NT2/D1 (cell line): ENCODE data around the gene RFT1.

Experiments used
- SUZ12 ChIP-seq: IDR thresholded peaks from 2 replicates; pipeline ENCODE4 v1.6.1; 2011; ENCODE audit not compliant: insufficient read length, insufficient read depth; ENCODE audit errors: extremely low read depth
- YY1 ChIP-seq: IDR thresholded peaks from 2 replicates; pipeline ENCODE4 v1.6.1; 2011; ENCODE audit not compliant: insufficient read length, insufficient read depth

DNA sequence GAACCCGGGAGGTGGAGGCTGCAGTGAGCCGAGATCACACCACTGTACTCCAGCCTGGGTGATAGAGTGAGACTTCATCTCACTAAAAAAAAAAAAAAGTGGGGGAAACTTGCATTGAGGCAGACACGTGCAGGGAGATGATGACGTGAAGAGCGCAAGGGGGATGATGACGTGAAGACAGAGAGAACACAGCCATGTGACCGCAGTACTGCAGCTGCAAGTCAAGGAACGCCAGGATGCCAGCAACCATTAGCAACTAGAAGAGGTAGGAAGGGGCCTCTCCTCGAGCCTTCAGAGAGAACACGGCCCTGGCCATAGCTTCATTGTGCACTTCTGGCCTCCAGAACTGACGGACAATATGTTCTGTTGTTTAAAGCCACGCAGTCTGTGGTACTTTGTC lies 28.3 kb downstream of the RFT1 start:
- TF ChIP-seq YY1 (no peak), SUZ12 (no peak)
